ENCODE data around the gene CEP85L.

Gene CEP85L

GRCh38 chr6:118544105-118544504, 107.3 kb downstream of the CEP85L start:
- TF ChIP-seq CTCF (IDR thresholded peaks at IDR 0.05): no peak

DNA sequence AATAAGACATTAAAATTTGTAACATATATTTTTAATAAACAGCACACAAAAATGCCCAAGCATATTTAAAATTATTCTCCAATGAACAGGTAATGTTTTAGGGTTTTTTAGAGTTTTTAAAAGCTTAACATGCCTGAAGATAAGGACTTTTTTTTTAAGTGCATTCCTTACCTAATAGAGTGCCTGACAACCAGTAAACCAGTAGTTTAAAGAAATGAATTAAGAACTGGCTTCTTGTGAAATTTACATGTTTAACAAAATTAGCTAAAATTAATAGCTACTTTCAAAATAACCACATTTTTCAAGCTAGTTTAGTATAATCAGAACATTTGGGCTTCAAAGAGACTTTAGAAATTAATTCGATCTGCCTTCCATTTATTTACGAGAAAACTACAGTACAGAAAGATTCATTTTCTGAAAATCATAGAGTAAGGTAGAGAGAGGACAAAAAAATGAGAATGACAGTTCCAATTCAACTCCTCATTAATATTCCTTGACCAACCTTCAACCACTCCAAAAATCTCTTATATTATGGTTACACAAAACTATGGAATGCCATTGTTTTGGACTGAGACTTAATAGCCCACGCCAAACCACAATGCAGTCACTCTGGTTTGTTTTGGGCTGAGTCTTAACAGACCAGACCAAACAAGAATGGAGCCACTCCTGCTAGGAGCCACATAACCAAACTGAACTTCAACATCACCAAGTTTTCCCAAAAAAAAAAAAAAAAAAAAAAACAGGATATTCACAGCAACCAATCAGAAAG, 109.0 kb downstream of the CEP85L start:
- TF ChIP-seq CTCF (IDR thresholded peaks at IDR 0.05): no peak

DNA sequence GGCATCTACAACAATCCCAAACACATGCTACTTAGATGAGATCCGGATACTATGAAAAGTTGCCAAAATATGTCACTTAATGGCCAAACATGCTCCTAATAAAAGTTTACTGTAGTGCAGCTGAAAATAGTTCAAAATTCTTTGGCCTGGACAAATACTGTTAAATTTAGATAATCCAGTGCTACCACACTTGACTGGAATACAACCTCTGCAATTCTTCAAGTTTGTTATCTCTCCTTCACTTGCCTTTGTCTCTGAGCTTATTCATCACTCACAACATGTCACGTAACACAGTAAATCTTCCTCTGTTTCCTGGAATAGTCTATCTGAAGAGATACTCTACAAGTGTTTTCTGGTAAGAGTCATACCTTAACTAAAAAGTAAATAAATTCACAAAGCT, 113.8 kb downstream of the CEP85L start:
- TF ChIP-seq CTCF (IDR thresholded peaks at IDR 0.05): no peak

DNA sequence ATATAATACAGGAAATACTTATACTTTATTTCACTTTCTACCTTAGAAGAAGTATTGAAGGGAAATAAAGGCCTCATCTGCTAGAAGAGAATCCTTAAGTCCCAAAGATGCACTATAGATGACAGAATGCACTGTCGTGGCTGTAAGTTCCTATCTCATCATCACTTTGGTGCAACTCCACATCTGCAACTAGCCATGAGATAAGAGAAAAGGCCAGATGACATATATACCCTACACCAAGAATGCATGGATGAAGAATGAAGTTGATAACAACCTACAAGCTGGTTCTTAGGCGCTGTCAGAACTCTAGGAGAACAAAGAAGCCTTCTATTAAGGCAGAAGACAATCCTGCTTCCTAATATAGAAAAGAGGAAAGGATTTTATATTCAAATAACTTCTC, 114.9 kb downstream of the CEP85L start:
- TF ChIP-seq CTCF (IDR thresholded peaks at IDR 0.05): no peak

DNA sequence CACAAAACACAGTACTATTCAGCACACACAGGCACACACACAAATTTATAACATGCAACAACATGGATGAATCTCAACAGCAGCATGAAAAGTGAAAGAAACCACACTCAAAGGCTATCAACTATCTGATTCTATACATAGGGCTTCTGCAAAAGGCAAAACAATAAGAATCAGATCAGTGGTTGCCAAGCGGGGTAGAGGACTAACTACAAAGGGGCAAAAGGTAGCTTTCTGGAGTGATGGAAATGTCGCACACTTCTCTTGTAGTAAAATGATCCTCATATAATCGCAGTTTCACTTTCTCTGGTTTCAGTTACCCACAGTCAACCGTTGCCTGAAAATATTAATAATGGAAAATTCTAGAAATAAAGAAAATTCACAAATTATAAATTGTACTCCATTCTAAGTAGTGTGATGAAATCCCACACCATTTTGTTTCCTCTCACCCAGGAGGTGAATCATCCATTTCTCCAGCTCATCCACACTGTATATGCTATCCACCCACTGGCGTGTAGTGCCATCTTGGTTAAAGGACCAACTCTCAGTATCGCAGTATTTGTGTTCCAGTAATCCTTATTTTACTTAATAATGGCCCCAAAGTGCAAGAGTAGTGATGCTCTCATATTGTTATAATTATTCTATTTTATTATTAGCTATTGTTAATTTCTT, 116.1 kb downstream of the CEP85L start:
- TF ChIP-seq CTCF (IDR thresholded peaks at IDR 0.05): no peak

- TF ChIP-seq CTCF (IDR thresholded peaks at IDR 0.05): no peak
Observed at GRCh38 chr6:118530942-118531341, 120.4 kb downstream of the CEP85L start.

GRCh38 chr6:118529756-118530155, 121.6 kb downstream of the CEP85L start:
- TF ChIP-seq CTCF (IDR thresholded peaks at IDR 0.05): no peak
